ENCODE measurements around the gene TLX3.

- no peak for TF ChIP-seq POLR2AphosphoS5 (IDR thresholded peaks at IDR 0.05)
- no peak for TF ChIP-seq POLR2A (IDR thresholded peaks at IDR 0.05)
Observed at GRCh38 chr5:171323806-171324632, 15.0 kb downstream of the TLX3 start.
